ENCODE measurements around the gene LCORL. TPM values are rescaled to one million over a fixed set of nuclear protein-coding genes. Genes with fewer than 3 reads are reported as not detected.

Gene LCORL
- total RNA-seq, 1 donor from 2014 or later, result 7.4 TPM

DNA sequence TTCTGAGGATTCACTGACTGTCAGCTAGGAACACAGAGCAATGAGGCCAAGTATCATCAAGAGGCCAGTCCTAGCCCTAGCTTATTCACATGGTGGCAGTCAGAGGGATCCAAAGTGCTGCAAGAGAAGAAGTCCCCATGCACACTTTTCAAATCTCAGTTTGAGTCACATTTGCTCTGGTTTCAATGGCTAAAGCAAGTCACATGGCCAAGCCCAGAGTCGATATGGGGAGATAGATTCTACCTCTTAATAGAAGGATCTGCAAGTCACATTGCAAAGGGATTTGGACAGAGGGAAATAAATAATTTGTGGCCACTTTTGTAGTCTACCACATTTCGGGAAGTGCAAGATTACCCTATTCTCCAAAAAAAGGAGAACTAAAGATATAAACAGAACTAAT lies 3.7 kb upstream of the LCORL start:
- Histone ChIP-seq H3K27me3 (ENCODE audit: control insufficient read depth, insufficient read depth, low read length) (no peaks in the 10 kb centered on the region), H3K36me3 (ENCODE audit: control insufficient read depth, insufficient read depth, low read length) (no peaks in the 10 kb centered on the region), H3K4me3 (ENCODE audit: low read depth, low read length) (no peak overlapping the region)
- no peak for TF ChIP-seq CTCF (IDR thresholded peaks at IDR 0.05; ENCODE audit: insufficient read depth, low read length, severe bottlenecking)
- DNase-seq (ENCODE audit: low read depth), result no peak
- peak; percentile 23 for FAIRE-seq

- Histone ChIP-seq H3K36me3 (ENCODE audit: control insufficient read depth, insufficient read depth, low read length) (no peaks in the 10 kb centered on the region), H3K27me3 (ENCODE audit: control insufficient read depth, insufficient read depth, low read length) (no peaks in the 10 kb centered on the region), H3K4me3 (ENCODE audit: low read depth, low read length) (peak overlapping the region; percentile 79)
- no peak for DNase-seq (ENCODE audit: low read depth)
- no peak for TF ChIP-seq CTCF (IDR thresholded peaks at IDR 0.05; ENCODE audit: insufficient read depth, low read length, severe bottlenecking)
- FAIRE-seq, result no peak
Observed at GRCh38 chr4:18022572-18023050, 1.1 kb upstream of the LCORL start.

- no peak for DNase-seq (ENCODE audit: low read depth)
- TF ChIP-seq CTCF (IDR thresholded peaks at IDR 0.05; ENCODE audit: insufficient read depth, low read length, severe bottlenecking), result no peak
- no peaks in the 10 kb centered on the region for H3K36me3 ChIP-seq (ENCODE audit: control insufficient read depth, insufficient read depth, low read length)
Observed at GRCh38 chr4:18021470-18021719, 160 bp downstream of the LCORL start.

DNA sequence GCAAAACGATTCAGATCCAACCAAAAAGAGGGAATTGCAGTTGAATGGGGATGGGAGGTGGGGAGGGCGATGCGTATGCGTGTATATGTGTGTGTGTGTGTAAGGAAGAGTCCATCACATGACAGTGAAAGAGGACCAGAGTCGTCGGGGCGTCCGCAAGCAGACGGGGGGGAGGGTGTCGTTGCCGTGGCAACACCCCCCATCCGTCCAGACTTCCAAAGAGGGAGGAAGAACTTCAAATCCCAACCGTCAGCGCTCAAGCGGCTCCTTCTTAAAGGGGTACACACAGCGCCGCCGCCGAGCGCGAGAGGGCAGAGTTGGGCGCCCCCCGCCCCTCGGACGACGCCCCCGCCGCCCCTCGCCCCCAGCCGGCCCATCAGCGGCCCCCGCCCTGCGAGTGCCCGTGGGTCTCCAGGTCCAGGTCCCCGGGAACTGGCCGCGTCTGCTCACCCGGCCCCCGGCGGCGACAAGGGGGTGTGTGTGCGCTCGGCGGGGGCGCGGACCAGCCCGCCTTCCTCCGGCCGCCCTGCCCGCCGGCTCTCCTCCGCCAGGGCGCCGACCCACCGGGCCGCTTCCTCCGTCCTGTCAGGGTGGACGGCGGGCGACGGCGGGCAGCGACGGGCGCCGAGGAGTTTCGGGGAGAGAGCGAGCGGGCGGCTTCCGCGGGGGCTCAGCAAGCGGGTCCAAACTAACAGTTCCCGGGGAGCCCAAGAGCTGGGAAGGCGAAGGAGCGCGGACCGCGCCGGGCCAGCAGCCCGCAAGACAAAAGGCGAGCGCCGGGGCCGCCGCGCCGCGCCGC lies 685 bp downstream of the LCORL start:
- Histone ChIP-seq H3K4me3 (ENCODE audit: low read depth, low read length) (peak overlapping the region; percentile 79), H3K36me3 (ENCODE audit: control insufficient read depth, insufficient read depth, low read length) (no peaks in the 10 kb centered on the region), H3K27me3 (ENCODE audit: control insufficient read depth, insufficient read depth, low read length) (no peaks in the 10 kb centered on the region)
- FAIRE-seq (no peak), DNase-seq (ENCODE audit: low read depth) (peak; percentile 44)
- TF ChIP-seq CTCF (IDR thresholded peaks at IDR 0.05; ENCODE audit: insufficient read depth, low read length, severe bottlenecking), result no peak

More at GRCh38 chr4:18021470-18021719, 160 bp downstream of the LCORL start:
- Histone ChIP-seq H3K4me3 (ENCODE audit: low read depth, low read length) (peak overlapping the region; percentile 79), H3K27me3 (ENCODE audit: control insufficient read depth, insufficient read depth, low read length) (no peaks in the 10 kb centered on the region)
- no peak for FAIRE-seq

DNA sequence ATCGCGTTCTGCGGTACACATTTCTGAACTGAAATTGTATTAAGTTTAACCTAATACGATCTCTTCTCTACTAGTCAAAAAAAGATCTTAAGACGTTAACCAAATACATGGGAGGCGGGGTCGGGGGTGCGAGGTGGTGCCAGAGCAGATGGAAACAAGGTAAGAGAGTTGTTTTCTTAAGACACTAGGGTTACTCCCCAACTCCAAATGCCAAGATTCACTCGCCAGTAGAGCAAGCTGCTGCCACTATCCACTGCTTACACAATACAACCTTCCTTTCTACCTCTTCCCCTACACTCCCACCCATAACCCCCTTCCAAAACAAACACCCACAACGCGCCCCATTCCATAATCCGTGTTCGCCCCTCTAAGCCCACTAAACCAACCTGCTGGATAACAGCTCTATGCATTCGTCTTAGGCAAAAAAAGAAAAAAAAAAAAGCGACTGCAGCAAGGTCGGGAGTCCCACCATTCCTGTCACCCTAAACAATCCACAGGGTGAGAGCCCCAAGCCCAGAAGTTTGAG lies 1.3 kb downstream of the LCORL start:
- peak overlapping the region; percentile 79 for H3K4me3 ChIP-seq (ENCODE audit: low read depth, low read length)
- no peak for FAIRE-seq
- DNase-seq (ENCODE audit: low read depth), result no peak
- no peaks in the 10 kb centered on the region for H3K27me3 ChIP-seq (ENCODE audit: control insufficient read depth, insufficient read depth, low read length)
- no peaks in the 10 kb centered on the region for H3K36me3 ChIP-seq (ENCODE audit: control insufficient read depth, insufficient read depth, low read length)
- no peak for TF ChIP-seq CTCF (IDR thresholded peaks at IDR 0.05; ENCODE audit: insufficient read depth, low read length, severe bottlenecking)

Measured in bronchial epithelial cell (primary cell).